ENCODE results near the gene POFUT2. TPM values are rescaled to one million over a fixed set of nuclear protein-coding genes. Genes with fewer than 3 reads are reported as not detected.

The POFUT2 gene
- total and polyA plus RNA-seq, 9 donors, result 25.7 to 52.9 (median 40.1) TPM

GRCh38 chr21:45324489-45325205 lies 37.0 kb upstream of the POFUT2 start:
- Histone ChIP-seq H3K4me3 (no peak overlapping the region), H3K4me1 (ENCODE audit: insufficient read depth) (peaks cover 25% of the 10 kb centered on the region), H3K27me3 (no peaks in the 10 kb centered on the region), H3K9me3 (no peaks in the 10 kb centered on the region), H3K36me3 (no peaks in the 10 kb centered on the region), H3K27ac (no peak overlapping the region)
- peak in 4 of 5 donors; percentile 26 to 49 (median 44) for DNase-seq
- WGBS, 3 donors, result 87 to 89% (median 88%) methylated on average over 22 to 27 of the region's 27 CpGs
- intact Hi-C loops (cut with DNase I), result no loop called here
- TF ChIP-seq POLR2A (IDR thresholded peaks at IDR 0.05) (no peak), EP300 (IDR thresholded peaks at IDR 0.05) (no peak), CTCF (IDR thresholded peaks at IDR 0.05) (no peak)

- Histone ChIP-seq H3K27me3 (no peaks in the 10 kb centered on the region), H3K27ac (peak overlapping the region in 1 of 2 donors; percentile 19), H3K36me3 (no peaks in the 10 kb centered on the region), H3K4me1 (ENCODE audit: insufficient read depth) (peaks cover 25% of the 10 kb centered on the region), H3K9me3 (no peaks in the 10 kb centered on the region), H3K4me3 (no peak overlapping the region)
- peak in 3 of 5 donors; percentile 57 to 72 (median 67) for DNase-seq
- 35 to 51% (median 49%) methylated on average over 15 to 16 of the region's 16 CpGs for WGBS, 3 donors
- intact Hi-C loops (cut with DNase I), result no loop called here
- TF ChIP-seq POLR2A (IDR thresholded peaks at IDR 0.05) (no peak), EP300 (IDR thresholded peaks at IDR 0.05) (no peak), CTCF (IDR thresholded peaks at IDR 0.05) (no peak)
Observed at GRCh38 chr21:45323487-45324311, 36.0 kb upstream of the POFUT2 start.

- Histone ChIP-seq H3K27me3 (no peaks in the 10 kb centered on the region), H3K36me3 (no peaks in the 10 kb centered on the region), H3K4me3 (no peak overlapping the region), H3K4me1 (ENCODE audit: insufficient read depth) (peaks cover 23% of the 10 kb centered on the region), H3K27ac (peak overlapping the region in 1 of 2 donors; percentile 19), H3K9me3 (no peaks in the 10 kb centered on the region)
- intact Hi-C loops (cut with DNase I), result no loop called here
- WGBS, 3 donors, result 46 to 61% (median 57%) methylated on average over 22 of the region's 22 CpGs
- TF ChIP-seq POLR2A (IDR thresholded peaks at IDR 0.05) (no peak), EP300 (IDR thresholded peaks at IDR 0.05) (no peak), CTCF (IDR thresholded peaks at IDR 0.05) (no peak)
- DNase-seq, result peak; percentile 72 to 84 (median 82)
Observed at GRCh38 chr21:45322960-45323461, 35.3 kb upstream of the POFUT2 start.

- Histone ChIP-seq H3K9me3 (no peaks in the 10 kb centered on the region), H3K4me1 (ENCODE audit: insufficient read depth) (peaks cover 24% of the 10 kb centered on the region), H3K27ac (peak overlapping the region in 1 of 2 donors; percentile 11), H3K27me3 (no peaks in the 10 kb centered on the region), H3K36me3 (no peaks in the 10 kb centered on the region), H3K4me3 (no peak overlapping the region)
- intact Hi-C loops (cut with DNase I), result no loop called here
- TF ChIP-seq EP300 (IDR thresholded peaks at IDR 0.05) (no peak), POLR2A (IDR thresholded peaks at IDR 0.05) (no peak), CTCF (IDR thresholded peaks at IDR 0.05) (no peak)
- peak in 4 of 5 donors; percentile 21 to 49 (median 34) for DNase-seq
- 76 to 79% (median 79%) methylated on average over 24 of the region's 24 CpGs for WGBS, 3 donors
Observed at GRCh38 chr21:45322231-45322959, 34.7 kb upstream of the POFUT2 start.

Data from ovary (tissue), 9 donors.